IPS-18a (cell line): Measurements from ENCODE around the gene PSKH1.

ENCODE experiments used
- H3K27ac ChIP-seq: one replicate; pipeline ENCODE4 v1.5.1; 2013; ENCODE audit warnings: low read length
- H3K27me3 ChIP-seq: one replicate; pipeline ENCODE4 v1.6.1; 2013; ENCODE audit warnings: mild to moderate bottlenecking, low read length; ENCODE audit not compliant: control insufficient read depth, insufficient read depth
- H3K36me3 ChIP-seq: one replicate; pipeline ENCODE4 v1.6.1; 2013; ENCODE audit warnings: low read depth, low read length; ENCODE audit not compliant: control insufficient read depth
- H3K4me1 ChIP-seq: one replicate; pipeline ENCODE4 v1.6.1; 2013; ENCODE audit warnings: low read depth, low read length; ENCODE audit not compliant: control insufficient read depth
- H3K4me3 ChIP-seq: one replicate; pipeline ENCODE4 v1.5.1; 2013; ENCODE audit warnings: low read length
- H3K9ac ChIP-seq: one replicate; pipeline ENCODE4 v1.6.1; 2013; ENCODE audit warnings: mild to moderate bottlenecking, low read length, moderate library complexity
- H3K9me3 ChIP-seq: one replicate; pipeline ENCODE4 v1.6.1; 2013; ENCODE audit warnings: low read depth, low read length; ENCODE audit not compliant: control insufficient read depth

PSKH1 gene

DNA sequence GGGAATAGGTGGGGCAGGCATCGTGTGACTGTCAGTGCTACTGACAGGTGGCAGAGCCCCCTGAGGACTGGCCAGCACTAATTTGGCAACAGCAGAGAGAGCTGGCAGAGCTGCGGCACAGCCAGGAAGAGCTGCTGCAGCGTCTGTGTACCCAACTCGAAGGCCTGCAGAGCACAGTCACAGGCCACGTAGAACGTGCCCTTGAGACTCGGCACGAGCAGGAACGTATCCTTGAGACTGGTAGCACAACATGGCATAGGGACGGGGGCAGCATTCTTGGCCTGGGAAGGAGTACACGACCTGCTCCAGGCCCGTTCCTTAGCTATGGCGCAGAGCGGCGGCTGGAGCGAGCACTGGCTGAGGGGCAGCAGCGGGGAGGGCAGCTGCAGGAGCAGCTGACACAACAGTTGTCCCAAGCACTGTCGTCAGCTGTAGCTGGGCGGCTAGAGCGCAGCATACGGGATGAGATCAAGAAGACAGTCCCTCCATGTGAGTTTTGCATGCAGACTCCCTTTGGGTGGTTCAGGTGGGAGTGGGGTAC is 11.4 kb upstream of the PSKH1 start:
- H3K9ac ChIP-seq, result no peak overlapping the region
- H3K4me3 ChIP-seq, result no peak overlapping the region
- H3K36me3 ChIP-seq, result peaks cover 62% of the 10 kb centered on the region
- no peaks in the 10 kb centered on the region for H3K9me3 ChIP-seq
- no peaks in the 10 kb centered on the region for H3K27me3 ChIP-seq
- peaks cover 7% of the 10 kb centered on the region for H3K4me1 ChIP-seq
- H3K27ac ChIP-seq, result no peak overlapping the region

DNA sequence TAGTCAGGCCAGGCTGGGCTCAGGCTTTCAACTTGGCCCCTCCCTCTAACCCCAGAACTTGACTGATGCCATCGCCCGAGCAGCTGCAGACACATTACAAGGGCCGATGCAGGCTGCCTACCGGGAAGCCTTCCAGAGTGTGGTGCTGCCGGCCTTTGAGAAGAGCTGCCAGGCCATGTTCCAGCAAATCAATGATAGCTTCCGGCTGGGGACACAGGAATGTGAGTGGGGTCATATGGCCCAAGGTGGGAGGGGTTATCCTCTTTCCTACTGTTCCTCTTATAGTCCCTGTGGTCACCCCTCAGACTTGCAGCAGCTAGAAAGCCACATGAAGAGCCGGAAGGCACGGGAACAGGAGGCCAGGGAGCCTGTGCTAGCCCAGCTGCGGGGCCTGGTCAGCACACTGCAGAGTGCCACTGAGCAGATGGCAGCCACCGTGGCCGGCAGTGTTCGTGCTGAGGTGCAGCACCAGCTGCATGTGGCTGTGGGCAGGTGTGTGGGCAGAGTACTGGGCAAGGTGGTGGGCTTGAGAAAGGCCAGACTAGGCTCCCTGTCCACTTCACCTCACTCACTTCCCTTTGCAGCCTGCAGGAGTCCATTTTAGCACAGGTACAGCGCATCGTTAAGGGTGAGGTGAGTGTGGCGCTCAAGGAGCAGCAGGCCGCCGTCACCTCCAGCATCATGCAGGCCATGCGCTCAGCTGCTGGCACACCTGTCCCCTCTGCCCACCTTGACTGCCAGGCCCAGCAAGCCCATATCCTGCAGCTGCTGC is 10.5 kb upstream of the PSKH1 start:
- no peak overlapping the region for H3K9ac ChIP-seq
- peaks cover 7% of the 10 kb centered on the region for H3K4me1 ChIP-seq
- H3K27ac ChIP-seq, result no peak overlapping the region
- no peaks in the 10 kb centered on the region for H3K9me3 ChIP-seq
- peaks cover 55% of the 10 kb centered on the region for H3K36me3 ChIP-seq
- no peaks in the 10 kb centered on the region for H3K27me3 ChIP-seq
- H3K4me3 ChIP-seq, result no peak overlapping the region

DNA sequence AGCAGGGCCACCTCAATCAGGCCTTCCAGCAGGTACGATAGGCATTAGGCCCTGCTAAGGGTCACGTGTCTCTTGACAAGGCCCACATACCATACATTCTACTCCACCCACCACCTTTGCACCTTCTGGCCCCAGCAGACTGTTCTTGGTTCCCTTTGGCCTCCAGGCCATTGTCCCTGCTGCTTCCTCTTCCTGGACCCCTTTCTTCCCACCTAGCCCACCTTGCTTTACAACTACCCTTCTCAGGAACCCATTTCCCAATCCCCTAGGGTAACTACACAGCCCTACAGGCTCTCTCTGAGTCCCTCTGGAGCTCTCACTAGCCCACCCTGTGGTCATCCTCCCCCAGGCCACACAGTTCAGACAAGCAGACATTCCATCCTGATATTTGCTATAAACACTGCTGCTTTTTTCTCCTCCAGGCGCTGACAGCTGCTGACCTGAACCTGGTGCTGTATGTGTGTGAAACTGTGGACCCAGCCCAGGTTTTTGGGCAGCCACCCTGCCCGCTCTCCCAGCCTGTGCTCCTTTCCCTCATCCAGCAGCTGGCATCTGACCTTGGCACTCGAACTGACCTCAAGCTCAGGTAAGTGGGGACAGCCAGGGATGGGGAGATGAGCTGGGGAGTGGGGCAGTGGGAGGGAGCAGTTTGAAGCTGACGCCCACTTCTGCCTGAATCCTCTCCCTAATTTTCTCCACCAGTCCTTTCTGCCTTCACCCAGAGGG is 9.7 kb upstream of the PSKH1 start:
- H3K27ac ChIP-seq, result no peak overlapping the region
- H3K4me1 ChIP-seq, result peaks cover 7% of the 10 kb centered on the region
- H3K36me3 ChIP-seq, result peaks cover 48% of the 10 kb centered on the region
- no peaks in the 10 kb centered on the region for H3K27me3 ChIP-seq
- no peaks in the 10 kb centered on the region for H3K9me3 ChIP-seq
- no peak overlapping the region for H3K4me3 ChIP-seq
- no peak overlapping the region for H3K9ac ChIP-seq

DNA sequence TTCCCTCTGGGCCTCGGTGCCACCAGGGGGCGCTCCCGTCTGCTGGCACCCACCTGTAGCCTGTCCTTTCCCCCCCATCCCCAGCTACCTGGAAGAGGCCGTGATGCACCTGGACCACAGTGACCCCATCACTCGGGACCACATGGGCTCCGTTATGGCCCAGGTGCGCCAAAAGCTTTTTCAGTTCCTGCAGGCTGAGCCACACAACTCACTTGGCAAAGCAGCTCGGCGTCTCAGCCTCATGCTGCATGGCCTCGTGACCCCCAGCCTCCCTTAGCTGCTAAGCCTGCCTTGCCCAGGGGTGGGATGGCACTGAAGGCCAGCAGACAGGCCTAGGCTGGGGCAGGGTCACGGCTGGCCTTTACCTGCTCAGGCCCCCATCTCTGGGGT is 9.2 kb upstream of the PSKH1 start:
- Histone ChIP-seq H3K9me3 (no peaks in the 10 kb centered on the region), H3K27me3 (no peaks in the 10 kb centered on the region), H3K36me3 (peaks cover 42% of the 10 kb centered on the region), H3K4me3 (no peak overlapping the region), H3K27ac (no peak overlapping the region), H3K4me1 (peaks cover 7% of the 10 kb centered on the region), H3K9ac (no peak overlapping the region)

DNA sequence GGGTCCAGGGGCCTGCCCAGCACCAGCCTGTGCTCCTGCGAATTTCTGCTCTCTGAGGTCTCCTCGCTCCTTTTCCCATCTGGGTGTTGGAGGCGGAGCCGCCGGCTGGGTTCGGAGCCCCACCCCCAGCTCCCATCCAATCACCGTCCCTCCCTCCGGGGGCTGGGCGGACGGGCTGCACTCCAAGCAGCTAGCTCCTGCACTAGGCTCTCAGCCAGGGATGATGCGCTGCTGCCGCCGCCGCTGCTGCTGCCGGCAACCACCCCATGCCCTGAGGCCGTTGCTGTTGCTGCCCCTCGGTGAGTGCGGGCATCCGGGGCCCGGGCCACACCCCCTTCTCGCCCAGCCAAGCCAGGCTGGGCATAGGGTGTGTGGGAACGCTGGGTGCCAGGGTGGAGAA is 8.4 kb upstream of the PSKH1 start, which contains the start of gene NRN1L:
Gene NRN1L (plus strand): TSS at position 202 of the 400 bp plus-strand sequence. CDS start 19 bp downstream, at position 221.
- Histone ChIP-seq H3K4me3 (peak within 1 kb of the TSS; percentile 46), H3K36me3 (peaks cover 34% of the 10 kb centered on the region), H3K9me3 (no peaks in the 10 kb centered on the region), H3K4me1 (peaks cover 7% of the 10 kb centered on the region), H3K9ac (peak within 1 kb of the TSS; percentile 16), H3K27ac (no peak within 1 kb of the TSS), H3K27me3 (no peaks in the 10 kb centered on the region)

DNA sequence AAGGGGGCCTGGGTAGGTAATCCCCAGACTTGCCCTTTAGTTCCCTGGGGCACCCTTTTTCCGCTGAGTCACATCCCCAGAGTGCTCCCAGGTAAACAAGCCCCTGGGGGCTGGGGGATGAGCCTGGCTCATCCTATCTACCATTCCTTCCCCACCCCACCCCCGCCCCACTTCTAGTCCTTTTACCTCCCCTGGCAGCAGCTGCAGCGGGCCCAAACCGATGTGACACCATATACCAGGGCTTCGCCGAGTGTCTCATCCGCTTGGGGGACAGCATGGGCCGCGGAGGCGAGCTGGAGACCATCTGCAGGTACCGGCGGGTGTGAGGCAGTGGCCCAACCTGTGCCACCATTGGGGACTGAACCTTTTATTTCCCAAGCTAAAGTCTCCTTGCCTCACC is 7.5 kb upstream of the PSKH1 start:
- Histone ChIP-seq H3K4me1 (peaks cover 7% of the 10 kb centered on the region), H3K9ac (no peak overlapping the region), H3K27me3 (no peaks in the 10 kb centered on the region), H3K9me3 (no peaks in the 10 kb centered on the region), H3K36me3 (peaks cover 28% of the 10 kb centered on the region), H3K4me3 (no peak overlapping the region), H3K27ac (no peak overlapping the region)

DNA sequence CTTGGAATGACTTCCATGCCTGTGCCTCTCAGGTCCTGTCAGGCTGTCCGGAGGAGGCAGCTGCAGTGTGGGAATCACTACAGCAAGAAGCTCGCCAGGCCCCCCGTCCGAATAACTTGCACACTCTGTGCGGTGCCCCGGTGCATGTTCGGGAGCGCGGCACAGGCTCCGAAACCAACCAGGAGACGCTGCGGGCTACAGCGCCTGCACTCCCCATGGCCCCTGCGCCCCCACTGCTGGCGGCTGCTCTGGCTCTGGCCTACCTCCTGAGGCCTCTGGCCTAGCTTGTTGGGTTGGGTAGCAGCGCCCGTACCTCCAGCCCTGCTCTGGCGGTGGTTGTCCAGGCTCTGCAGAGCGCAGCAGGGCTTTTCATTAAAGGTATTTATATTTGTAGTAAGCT is 7.1 kb upstream of the PSKH1 start:
- H3K27ac ChIP-seq, result no peak overlapping the region
- no peaks in the 10 kb centered on the region for H3K9me3 ChIP-seq
- no peak overlapping the region for H3K9ac ChIP-seq
- H3K4me3 ChIP-seq, result no peak overlapping the region
- peaks cover 24% of the 10 kb centered on the region for H3K36me3 ChIP-seq
- no peaks in the 10 kb centered on the region for H3K27me3 ChIP-seq
- peaks cover 7% of the 10 kb centered on the region for H3K4me1 ChIP-seq

DNA sequence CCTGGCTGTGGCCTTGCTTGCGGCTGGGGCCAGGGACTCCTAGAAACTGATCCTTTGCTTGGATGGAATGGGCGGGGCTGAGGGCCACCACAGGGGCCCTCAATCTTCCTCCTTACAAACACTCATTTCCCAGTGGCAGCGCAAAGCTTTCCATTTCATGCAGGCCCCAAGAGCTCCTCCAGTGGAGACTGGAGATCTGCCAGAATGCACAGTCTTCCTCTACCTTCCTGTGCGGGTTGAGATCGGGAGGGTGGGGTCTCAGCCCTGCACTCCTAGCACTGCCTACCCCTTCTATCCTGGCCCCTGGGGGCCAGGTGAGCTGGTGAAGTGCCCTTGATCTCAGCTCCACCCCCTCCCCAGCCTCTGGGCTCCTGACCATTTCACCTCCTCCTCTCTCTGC is 6.7 kb upstream of the PSKH1 start:
- Histone ChIP-seq H3K27me3 (no peaks in the 10 kb centered on the region), H3K4me3 (no peak overlapping the region), H3K4me1 (peaks cover 7% of the 10 kb centered on the region), H3K27ac (no peak overlapping the region), H3K9ac (no peak overlapping the region), H3K36me3 (peaks cover 20% of the 10 kb centered on the region), H3K9me3 (no peaks in the 10 kb centered on the region)

DNA sequence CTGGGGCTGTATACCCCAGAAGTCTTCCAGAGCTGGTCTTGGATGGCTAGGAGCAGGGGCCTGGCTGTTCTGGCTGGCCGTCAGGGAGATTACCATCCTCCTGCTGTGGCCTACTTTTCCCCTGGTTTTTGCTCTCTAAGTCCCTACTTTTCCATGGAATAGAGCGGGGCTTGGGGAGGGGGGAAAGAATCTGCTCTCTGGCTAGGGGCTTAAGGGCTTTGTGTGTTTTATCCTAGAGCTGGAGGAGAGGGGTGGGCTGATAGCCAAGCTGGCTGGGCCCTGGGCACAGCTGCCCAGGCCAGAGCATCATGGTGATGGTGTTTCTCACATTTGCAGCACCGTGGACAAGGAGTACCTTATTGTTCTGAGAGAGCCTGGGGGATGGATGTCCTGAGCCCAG is 4.7 kb upstream of the PSKH1 start:
- Histone ChIP-seq H3K9me3 (no peaks in the 10 kb centered on the region), H3K9ac (no peak overlapping the region), H3K27ac (no peak overlapping the region), H3K27me3 (no peaks in the 10 kb centered on the region), H3K36me3 (peaks cover under 1% of the 10 kb centered on the region), H3K4me1 (peaks cover 11% of the 10 kb centered on the region), H3K4me3 (no peak overlapping the region)

DNA sequence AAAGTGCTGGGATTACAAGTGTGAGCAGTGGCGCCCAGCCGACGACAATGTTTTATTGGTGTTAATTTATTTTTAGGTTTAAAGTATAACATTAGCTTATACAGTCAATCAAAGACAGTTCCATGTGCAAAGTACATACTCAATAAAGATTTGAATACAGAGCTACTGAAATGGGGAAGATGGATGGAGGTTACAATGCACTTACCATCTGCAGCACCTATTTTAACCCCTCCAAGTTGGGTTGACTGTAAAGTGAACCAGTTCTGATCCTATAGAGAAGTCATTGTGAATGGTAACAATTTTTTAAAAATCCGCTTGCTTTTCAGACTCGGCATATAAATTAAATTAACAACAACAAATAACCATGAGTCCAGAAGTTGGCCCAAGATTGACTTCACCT is 679 bp upstream of the PSKH1 start:
- Histone ChIP-seq H3K27me3 (no peaks in the 10 kb centered on the region), H3K9me3 (no peaks in the 10 kb centered on the region), H3K4me3 (peak overlapping the region; percentile 65), H3K36me3 (no peaks in the 10 kb centered on the region), H3K9ac (peak overlapping the region; percentile 65), H3K27ac (peak overlapping the region; percentile 11), H3K4me1 (peaks cover 9% of the 10 kb centered on the region)

DNA sequence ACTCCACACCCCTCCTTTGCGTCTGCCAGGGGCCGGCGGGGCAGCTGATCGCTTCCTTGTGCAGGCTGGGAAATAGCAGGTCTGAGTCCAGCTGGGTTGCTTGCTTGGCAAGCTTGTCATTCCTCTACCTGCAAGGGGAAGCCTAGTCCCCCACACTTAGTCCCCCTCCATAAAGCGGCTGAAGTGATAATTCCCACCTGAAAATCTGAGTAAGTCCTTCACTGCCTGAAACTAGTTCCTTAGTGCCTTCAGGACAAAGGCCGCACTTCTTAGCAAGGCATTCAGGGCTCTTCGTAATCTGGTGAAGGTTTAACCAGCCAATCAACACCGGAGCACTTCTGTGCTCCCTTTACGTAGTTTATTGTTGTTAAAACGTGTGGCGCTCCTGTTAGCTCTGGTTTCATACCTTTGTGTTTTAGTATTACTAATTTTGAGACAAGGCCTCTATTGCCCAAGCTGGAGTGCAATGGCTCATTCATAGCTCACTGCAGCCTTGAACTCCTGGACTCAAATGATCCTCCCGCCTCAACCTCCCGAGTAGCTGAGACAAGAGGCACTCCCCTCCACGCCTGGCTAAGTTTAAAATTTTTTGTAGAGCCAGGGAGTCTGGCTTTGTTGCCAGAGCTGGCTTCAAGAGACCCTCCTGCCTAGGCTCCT is 817 bp downstream of the PSKH1 start:
- H3K9me3 ChIP-seq, result no peaks in the 10 kb centered on the region
- H3K4me3 ChIP-seq, result peak overlapping the region; percentile 95
- peaks cover 9% of the 10 kb centered on the region for H3K4me1 ChIP-seq
- peak overlapping the region; percentile 94 for H3K9ac ChIP-seq
- no peaks in the 10 kb centered on the region for H3K36me3 ChIP-seq
- peak overlapping the region; percentile 79 for H3K27ac ChIP-seq
- H3K27me3 ChIP-seq, result no peaks in the 10 kb centered on the region
